ENCODE data around the gene SAP25.
"Not testable (repeated sequence)": the region's sequence is repeated elsewhere in the genome, so short reads cannot be mapped to it uniquely, and the experiment has no call there.

GRCh38 chr7:100548446-100548845 is 25.3 kb downstream of the SAP25 start:
- TF ChIP-seq POLR2AphosphoS5 (IDR thresholded peaks at IDR 0.05; ENCODE audit: low read depth, low read length); POLR2A (IDR thresholded peaks at IDR 0.05; ENCODE audit: borderline replicate concordance, extremely low read depth, insufficient read depth, insufficient read length); ZBTB33 (IDR thresholded peaks at IDR 0.05; ENCODE audit: extremely low read depth, insufficient replicate concordance, low read length): not testable (repeated sequence)

All from HCT116 (cell line).